Calu3 (cell line): Measurements from ENCODE around the gene ARHGEF12. TPM values are rescaled to one million over a fixed set of nuclear protein-coding genes. Genes with fewer than 3 reads are reported as not detected.

ENCODE experiments used
- BruUV-seq: library from RNA; stranded (reverse); fragments of 400-500 nt; replicated peaks from 2 replicates; lab custom pipeline; 2021; lab: Mats Ljungman, UMichigan
- CTCF ChIA-PET: fragments of 300-600 bp; sonication (Branson Sonifier 250); formaldehyde crosslinking; loops from one replicate; lab custom pipeline; 2022; ENCODE audit warnings: antibody characterized with exemption; lab: Charles Lee
- DNase-seq: peaks from one replicate; pipeline ENCODE4 v3.0.0; 2022
- H3K27ac Mint-ChIP-seq: one replicate; pipeline ENCODE4 v1.8.0; 2022; ENCODE audit warnings: mixed read lengths; ENCODE audit not compliant: unreplicated experiment
- H3K27me3 Mint-ChIP-seq: one replicate; pipeline ENCODE4 v1.8.0; 2022; ENCODE audit warnings: mixed read lengths; ENCODE audit not compliant: unreplicated experiment
- H3K36me3 Mint-ChIP-seq: one replicate; pipeline ENCODE4 v1.8.0; 2022; ENCODE audit warnings: mild to moderate bottlenecking, moderate library complexity, mixed read lengths; ENCODE audit not compliant: insufficient read depth, unreplicated experiment
- H3K4me1 Mint-ChIP-seq: one replicate; pipeline ENCODE4 v1.8.0; 2022; ENCODE audit warnings: mild to moderate bottlenecking, low read depth, mixed read lengths; ENCODE audit not compliant: unreplicated experiment
- H3K4me3 Mint-ChIP-seq: one replicate; pipeline ENCODE4 v1.8.0; 2022; ENCODE audit warnings: mild to moderate bottlenecking, low read depth, moderate library complexity, mixed read lengths; ENCODE audit not compliant: unreplicated experiment
- H3K9me3 Mint-ChIP-seq: one replicate; pipeline ENCODE4 v1.8.0; 2022; ENCODE audit warnings: low read depth, mixed read lengths; ENCODE audit not compliant: unreplicated experiment
- intact Hi-C: fragments of 100-400 bp; cut with micrococcal nuclease; formaldehyde crosslinking; loops from one replicate; pipeline ENCODE4 v1.10.0; 2022; ENCODE audit not compliant: unreplicated experiment
- total RNA-seq: library from RNA; stranded (reverse); gene quantifications from 2 replicates; pipeline ENCODE4 v1.2.3, GENCODE V29; 2022
- TF ChIP-seq, protein P1 (sequence below): fragments of 200-600 bp; IDR thresholded peaks from one replicate; pipeline ENCODE4 v1.8.0; 2022; ENCODE audit warnings: antibody characterized with exemption; ENCODE audit not compliant: unreplicated experiment

The ARHGEF12 gene
- total RNA-seq, 1 experiment from 2014 or later = 50.0 TPM

DNA sequence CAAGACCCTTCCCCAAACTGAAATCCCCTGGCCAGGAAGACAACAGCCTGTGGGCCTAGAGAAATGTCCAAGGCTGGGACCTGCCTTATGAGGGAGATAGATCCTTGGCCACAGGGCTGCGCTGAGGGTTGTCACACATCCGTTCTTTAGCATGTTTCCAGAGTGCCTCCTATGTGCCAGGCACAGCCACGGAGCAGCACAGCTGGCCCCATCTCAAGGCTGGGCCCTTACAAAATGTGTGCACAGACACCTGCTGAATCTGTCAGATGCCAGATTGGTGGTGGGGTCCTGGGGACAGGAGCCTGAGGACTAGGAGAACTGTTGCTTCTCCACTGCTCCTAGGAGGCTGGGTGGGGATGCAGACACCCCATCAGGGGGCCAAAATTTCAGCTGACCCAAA lies 186.5 kb downstream of the ARHGEF12 start:
- no TSS peak for BruUV-seq
- Mint-ChIP-seq H3K9me3 (no peaks in the 10 kb centered on the region), H3K36me3 (no peaks in the 10 kb centered on the region), H3K4me1 (peaks cover 2% of the 10 kb centered on the region), H3K4me3 (no peak overlapping the region), H3K27ac (no peak overlapping the region), H3K27me3 (peaks cover 65% of the 10 kb centered on the region)
- DNase-seq = no peak
- intact Hi-C loops = no loop called here
- TF ChIP-seq, protein P1, sequence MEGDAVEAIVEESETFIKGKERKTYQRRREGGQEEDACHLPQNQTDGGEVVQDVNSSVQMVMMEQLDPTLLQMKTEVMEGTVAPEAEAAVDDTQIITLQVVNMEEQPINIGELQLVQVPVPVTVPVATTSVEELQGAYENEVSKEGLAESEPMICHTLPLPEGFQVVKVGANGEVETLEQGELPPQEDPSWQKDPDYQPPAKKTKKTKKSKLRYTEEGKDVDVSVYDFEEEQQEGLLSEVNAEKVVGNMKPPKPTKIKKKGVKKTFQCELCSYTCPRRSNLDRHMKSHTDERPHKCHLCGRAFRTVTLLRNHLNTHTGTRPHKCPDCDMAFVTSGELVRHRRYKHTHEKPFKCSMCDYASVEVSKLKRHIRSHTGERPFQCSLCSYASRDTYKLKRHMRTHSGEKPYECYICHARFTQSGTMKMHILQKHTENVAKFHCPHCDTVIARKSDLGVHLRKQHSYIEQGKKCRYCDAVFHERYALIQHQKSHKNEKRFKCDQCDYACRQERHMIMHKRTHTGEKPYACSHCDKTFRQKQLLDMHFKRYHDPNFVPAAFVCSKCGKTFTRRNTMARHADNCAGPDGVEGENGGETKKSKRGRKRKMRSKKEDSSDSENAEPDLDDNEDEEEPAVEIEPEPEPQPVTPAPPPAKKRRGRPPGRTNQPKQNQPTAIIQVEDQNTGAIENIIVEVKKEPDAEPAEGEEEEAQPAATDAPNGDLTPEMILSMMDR = no peak
- CTCF ChIA-PET = no interaction called here

DNA sequence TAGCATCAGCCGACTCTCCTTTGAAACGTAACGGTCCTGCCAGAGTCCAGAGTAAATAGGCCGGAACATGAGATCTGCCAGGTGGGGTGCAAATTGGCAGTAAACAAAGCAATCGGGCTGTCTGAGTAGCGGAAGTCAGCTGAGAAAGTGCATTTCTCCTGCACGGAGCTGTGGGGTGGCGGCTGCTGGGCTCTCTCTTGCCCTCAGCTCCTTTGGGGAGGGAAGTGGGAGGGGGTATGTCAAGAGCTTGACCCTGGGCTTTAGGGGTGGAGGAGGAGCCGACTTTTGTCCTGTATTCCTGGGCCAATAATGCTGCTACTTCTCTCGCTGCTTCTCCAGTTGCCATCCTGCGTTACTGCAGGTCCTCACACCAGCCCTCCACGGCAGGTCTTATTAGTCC lies 187.0 kb downstream of the ARHGEF12 start:
- H3K36me3 Mint-ChIP-seq = no peaks in the 10 kb centered on the region
- TF ChIP-seq, protein P1 = no peak
- CTCF ChIA-PET = no interaction called here
- H3K27me3 Mint-ChIP-seq = peaks cover 65% of the 10 kb centered on the region
- intact Hi-C loops = no loop called here
- BruUV-seq = no TSS peak
- H3K4me3 Mint-ChIP-seq = no peak overlapping the region
- H3K9me3 Mint-ChIP-seq = no peaks in the 10 kb centered on the region
- H3K27ac Mint-ChIP-seq = no peak overlapping the region
- no peaks in the 10 kb centered on the region for H3K4me1 Mint-ChIP-seq
- DNase-seq = no peak

DNA sequence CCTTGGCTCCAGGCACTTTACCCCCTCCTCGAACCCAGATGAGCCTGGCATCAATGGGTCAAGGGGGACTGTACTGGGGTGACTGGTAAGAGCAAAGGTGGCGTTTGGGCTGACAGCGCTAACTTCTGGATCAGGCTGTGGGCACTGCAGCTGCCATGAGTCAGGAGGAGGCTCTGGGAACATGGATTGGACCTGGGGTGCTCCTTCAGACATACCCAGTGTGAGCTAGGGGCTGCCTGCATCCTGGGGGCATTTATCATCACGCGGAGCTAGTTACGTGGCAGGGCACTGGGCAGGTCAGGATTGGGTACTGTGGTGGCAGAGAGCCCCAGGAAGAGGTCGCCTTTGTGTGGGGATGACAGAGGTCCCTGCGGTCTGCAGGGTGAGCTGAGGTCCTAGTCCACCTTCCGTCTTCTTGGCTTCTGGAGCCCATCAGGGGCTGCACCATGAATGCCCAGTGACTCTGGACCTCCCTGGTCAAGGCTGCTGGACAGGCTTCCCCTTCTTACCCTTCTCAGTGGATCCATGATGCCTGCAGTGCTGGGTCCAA lies 188.4 kb downstream of the ARHGEF12 start:
- H3K9me3 Mint-ChIP-seq = no peaks in the 10 kb centered on the region
- BruUV-seq = no TSS peak
- TF ChIP-seq, protein P1 = no peak
- no peaks in the 10 kb centered on the region for H3K36me3 Mint-ChIP-seq
- H3K27me3 Mint-ChIP-seq = peaks cover 73% of the 10 kb centered on the region
- H3K4me3 Mint-ChIP-seq = no peak overlapping the region
- intact Hi-C loops = no loop called here
- no peak for DNase-seq
- H3K4me1 Mint-ChIP-seq = no peaks in the 10 kb centered on the region
- no peak overlapping the region for H3K27ac Mint-ChIP-seq
- CTCF ChIA-PET = no interaction called here

DNA sequence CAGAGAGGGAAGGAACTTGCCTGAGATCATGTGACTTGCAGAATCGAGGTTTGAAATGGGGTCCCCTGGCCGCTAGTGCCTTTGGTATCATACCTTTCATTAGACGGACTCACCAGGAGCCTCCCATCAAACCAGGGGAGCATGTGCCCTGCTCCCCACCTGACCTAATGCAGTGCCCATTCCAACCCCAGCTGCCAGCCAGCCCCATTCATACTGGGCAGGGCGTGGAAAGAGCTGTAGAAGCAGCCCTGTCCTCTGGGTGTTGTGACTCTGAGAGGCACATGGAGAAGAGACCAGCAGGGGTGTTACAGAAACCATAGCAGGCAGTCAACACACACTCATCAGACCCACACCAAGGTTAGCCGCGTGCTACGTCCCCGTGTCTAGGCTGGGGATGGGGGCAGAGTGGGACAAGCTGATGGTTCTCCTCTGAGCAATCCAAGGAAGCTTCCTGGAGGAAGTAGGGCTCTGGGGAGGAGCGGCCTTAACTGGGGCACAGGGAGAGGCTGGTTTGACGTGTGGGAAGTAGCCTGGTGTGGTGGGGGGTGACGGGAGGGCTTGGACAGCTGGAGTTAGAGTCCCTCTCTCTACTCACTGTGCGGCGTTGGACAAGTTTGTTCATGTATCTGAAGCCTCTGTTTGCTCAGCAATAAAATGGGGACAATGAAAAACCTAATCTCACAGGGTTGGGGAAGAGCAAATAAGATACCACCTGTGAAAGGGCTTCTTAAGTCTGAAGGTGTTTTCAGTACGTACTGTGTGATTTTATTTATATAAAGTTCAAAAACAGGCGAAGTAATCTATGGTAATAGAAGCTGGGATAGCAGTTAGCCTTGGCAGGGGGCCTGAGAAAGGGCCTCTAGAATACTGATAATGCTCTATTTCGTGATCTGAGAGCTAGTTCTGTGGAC lies 189.3 kb downstream of the ARHGEF12 start:
- intact Hi-C loops = no loop called here
- H3K4me3 Mint-ChIP-seq = no peak overlapping the region
- DNase-seq = no peak
- H3K9me3 Mint-ChIP-seq = no peaks in the 10 kb centered on the region
- no peaks in the 10 kb centered on the region for H3K4me1 Mint-ChIP-seq
- no peak overlapping the region for H3K27ac Mint-ChIP-seq
- no TSS peak for BruUV-seq
- TF ChIP-seq, protein P1 = no peak
- peaks cover 73% of the 10 kb centered on the region for H3K27me3 Mint-ChIP-seq
- H3K36me3 Mint-ChIP-seq = no peaks in the 10 kb centered on the region
- CTCF ChIA-PET = no interaction called here
